PFSK-1 (cell line): ENCODE measurements around the gene NAGS.

Experiments
- FOXP2 ChIP-seq: optimal IDR thresholded peaks from 2 replicates; pipeline ENCODE3; 2011; ENCODE audit warnings: borderline replicate concordance, control low read depth, inconsistent platforms; ENCODE audit not compliant: insufficient read depth; ENCODE audit errors: extremely low read length, extremely low read depth
- POLR2AphosphoS5 ChIP-seq: IDR thresholded peaks from 2 replicates; pipeline ENCODE4 v1.6.1; 2012; ENCODE audit warnings: low read depth, mild to moderate bottlenecking, control low read depth, low read length, moderate library complexity
- SIN3A ChIP-seq: IDR thresholded peaks from 2 replicates; pipeline ENCODE4 v1.6.1; 2012; ENCODE audit warnings: mild to moderate bottlenecking, low read length, moderate library complexity, borderline replicate concordance; ENCODE audit not compliant: insufficient read depth
- TAF1 ChIP-seq: IDR thresholded peaks from 2 replicates; pipeline ENCODE4 v1.6.1; 2012; ENCODE audit warnings: low read length, control low read depth, borderline replicate concordance; ENCODE audit not compliant: insufficient read depth
- TF ChIP-seq, protein P1 (sequence below), 2 experiments: IDR thresholded peaks; 2 replicates each; pipeline versions ENCODE4 v1.6.1 to v1.8.0; 2011 to 2012; ENCODE audit warnings: low read depth in 2 of 2, low read length in 2 of 2, control low read depth in 1 of 2, inconsistent platforms in 1 of 2, mild to moderate bottlenecking in 1 of 2, moderate library complexity in 1 of 2; ENCODE audit not compliant: insufficient read depth in 1 of 2

DNA sequence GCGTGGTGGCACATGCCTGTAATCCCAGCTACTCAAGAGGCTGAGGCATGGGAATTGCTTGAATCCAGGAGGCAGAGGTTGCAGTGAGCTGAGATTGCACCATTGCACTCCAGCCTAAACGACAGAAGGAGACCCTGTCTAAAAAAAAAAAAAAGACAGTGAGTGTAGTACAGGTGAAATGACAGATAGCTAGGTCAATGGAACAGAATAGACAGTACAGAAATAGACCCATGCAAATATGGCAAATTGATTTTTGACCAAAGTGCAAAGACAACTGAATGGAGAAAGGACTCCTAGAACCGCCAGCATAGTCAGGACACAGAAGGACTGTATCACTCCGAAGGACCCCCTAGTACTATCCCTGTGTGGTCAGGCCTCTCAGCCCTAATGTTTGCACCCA is 34.1 kb upstream of the NAGS start:
- no peak for TF ChIP-seq POLR2AphosphoS5
- no peak for TF ChIP-seq SIN3A
- TF ChIP-seq, protein P1, sequence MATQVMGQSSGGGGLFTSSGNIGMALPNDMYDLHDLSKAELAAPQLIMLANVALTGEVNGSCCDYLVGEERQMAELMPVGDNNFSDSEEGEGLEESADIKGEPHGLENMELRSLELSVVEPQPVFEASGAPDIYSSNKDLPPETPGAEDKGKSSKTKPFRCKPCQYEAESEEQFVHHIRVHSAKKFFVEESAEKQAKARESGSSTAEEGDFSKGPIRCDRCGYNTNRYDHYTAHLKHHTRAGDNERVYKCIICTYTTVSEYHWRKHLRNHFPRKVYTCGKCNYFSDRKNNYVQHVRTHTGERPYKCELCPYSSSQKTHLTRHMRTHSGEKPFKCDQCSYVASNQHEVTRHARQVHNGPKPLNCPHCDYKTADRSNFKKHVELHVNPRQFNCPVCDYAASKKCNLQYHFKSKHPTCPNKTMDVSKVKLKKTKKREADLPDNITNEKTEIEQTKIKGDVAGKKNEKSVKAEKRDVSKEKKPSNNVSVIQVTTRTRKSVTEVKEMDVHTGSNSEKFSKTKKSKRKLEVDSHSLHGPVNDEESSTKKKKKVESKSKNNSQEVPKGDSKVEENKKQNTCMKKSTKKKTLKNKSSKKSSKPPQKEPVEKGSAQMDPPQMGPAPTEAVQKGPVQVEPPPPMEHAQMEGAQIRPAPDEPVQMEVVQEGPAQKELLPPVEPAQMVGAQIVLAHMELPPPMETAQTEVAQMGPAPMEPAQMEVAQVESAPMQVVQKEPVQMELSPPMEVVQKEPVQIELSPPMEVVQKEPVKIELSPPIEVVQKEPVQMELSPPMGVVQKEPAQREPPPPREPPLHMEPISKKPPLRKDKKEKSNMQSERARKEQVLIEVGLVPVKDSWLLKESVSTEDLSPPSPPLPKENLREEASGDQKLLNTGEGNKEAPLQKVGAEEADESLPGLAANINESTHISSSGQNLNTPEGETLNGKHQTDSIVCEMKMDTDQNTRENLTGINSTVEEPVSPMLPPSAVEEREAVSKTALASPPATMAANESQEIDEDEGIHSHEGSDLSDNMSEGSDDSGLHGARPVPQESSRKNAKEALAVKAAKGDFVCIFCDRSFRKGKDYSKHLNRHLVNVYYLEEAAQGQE (IDR thresholded peaks at IDR 0.05; ENCODE audit: insufficient read depth in 1 of 2, low read depth in 2 of 2, low read length in 2 of 2), result no peak
- TF ChIP-seq TAF1, result no peak
- TF ChIP-seq FOXP2, result no peak
